IMR-90 (cell line): ENCODE results near the gene ACLY. TPM values are rescaled to one million over a fixed set of nuclear protein-coding genes. Genes with fewer than 3 reads are reported as not detected.

Experiments
- ATAC-seq: fragments of 200-7000 bp; cut with Tn5 transposase; 2 replicates; pipeline ENCODE4 v1.9.1; 2020; ENCODE audit warnings: low read depth, mild to moderate bottlenecking, moderate library complexity
- BruUV-seq: library from RNA; stranded (reverse); fragments of 400-500 nt; replicated peaks from 2 replicates; lab custom pipeline; 2021; lab: Mats Ljungman, UMichigan
- CTCF ChIA-PET: fragments of 300-600 bp; formaldehyde crosslinking; extraction: SDS; loops from one replicate; lab custom pipeline; 2021; ENCODE audit warnings: antibody characterized with exemption; lab: Yijun Ruan, JAX
- POLR2A ChIA-PET: fragments of 300-600 bp; sonication (Branson Sonifier 250); formaldehyde crosslinking; loops from one replicate; lab custom pipeline; 2022; ENCODE audit warnings: antibody characterized with exemption; ENCODE audit not compliant: unreplicated experiment; lab: Charles Lee
- DNase-seq: peaks from one replicate; pipeline ENCODE4 v3.0.0; 2013
- H2AFZ ChIP-seq: replicated peaks from 2 replicates; pipeline ENCODE3; 2013; ENCODE audit warnings: low read length, mild to moderate bottlenecking; ENCODE audit not compliant: poor library complexity
- H2AK5ac ChIP-seq: 2 replicates; pipeline ENCODE4 v1.6.1; 2013; ENCODE audit warnings: low read depth, low read length, inconsistent platforms
- H2AK9ac ChIP-seq: replicated peaks from 2 replicates; pipeline ENCODE3; 2013; ENCODE audit warnings: mild to moderate bottlenecking, low read depth, low read length, moderate library complexity; ENCODE audit not compliant: poor library complexity
- H2BK120ac ChIP-seq: 2 replicates; pipeline ENCODE4 v1.6.1; 2013; ENCODE audit warnings: low read depth, low read length, inconsistent platforms
- H2BK15ac ChIP-seq: 3 replicates; pipeline ENCODE4 v1.6.1; 2013; ENCODE audit warnings: low read depth, low read length, inconsistent platforms
- H2BK20ac ChIP-seq: 2 replicates; pipeline ENCODE4 v1.6.1; 2013; ENCODE audit warnings: low read depth, mild to moderate bottlenecking, inconsistent platforms, low read length, moderate library complexity
- H2BK5ac ChIP-seq: 2 replicates; pipeline ENCODE4 v1.6.1; 2013; ENCODE audit warnings: mild to moderate bottlenecking, low read depth, low read length, inconsistent platforms; ENCODE audit not compliant: poor library complexity, severe bottlenecking
- H3K14ac ChIP-seq: replicated peaks from 2 replicates; pipeline ENCODE4 v1.6.1; 2013; ENCODE audit warnings: low read depth, low read length, inconsistent platforms
- H3K18ac ChIP-seq: 2 replicates; pipeline ENCODE4 v1.6.1; 2013; ENCODE audit warnings: low read depth, low read length, control low read depth
- H3K23ac ChIP-seq: 2 replicates; pipeline ENCODE4 v1.6.1; 2013; ENCODE audit warnings: low read depth, low read length, inconsistent platforms
- H3K27ac ChIP-seq: 2 replicates; pipeline ENCODE4 v1.5.1; 2013; ENCODE audit warnings: mild to moderate bottlenecking, control low read depth, low read length; ENCODE audit not compliant: insufficient read depth
- H3K27me3 ChIP-seq: 2 replicates; pipeline ENCODE4 v1.6.1; 2013; ENCODE audit warnings: low read length; ENCODE audit not compliant: control insufficient read depth, insufficient read depth
- H3K36me3 ChIP-seq: 2 replicates; pipeline ENCODE4 v1.6.1; 2013; ENCODE audit warnings: low read length, mixed read lengths; ENCODE audit not compliant: control insufficient read depth, insufficient read depth
- H3K4ac ChIP-seq: 2 replicates; pipeline ENCODE4 v1.6.1; 2013; ENCODE audit warnings: low read depth, low read length, inconsistent platforms
- H3K4me1 ChIP-seq: 2 replicates; pipeline ENCODE4 v1.6.1; 2013; ENCODE audit warnings: low read length, mixed read lengths; ENCODE audit not compliant: control insufficient read depth, insufficient read depth
- H3K4me2 ChIP-seq: 2 replicates; pipeline ENCODE4 v1.6.1; 2013; ENCODE audit warnings: low read depth, mild to moderate bottlenecking, control low read depth, low read length, moderate library complexity
- H3K4me3 ChIP-seq: 2 replicates; pipeline ENCODE4 v1.5.1; 2013; ENCODE audit warnings: low read depth, mild to moderate bottlenecking, control low read depth, low read length, moderate library complexity; ENCODE audit not compliant: insufficient read depth
- H3K56ac ChIP-seq: 2 replicates; pipeline ENCODE4 v1.6.1; 2013; ENCODE audit warnings: low read length, inconsistent platforms; ENCODE audit not compliant: insufficient read depth; ENCODE audit errors: extremely low read depth
- H3K79me1 ChIP-seq, 2 experiments: 2 replicates each; pipeline ENCODE4 v1.6.1; 2013; ENCODE audit warnings: low read length in 2 of 2, inconsistent platforms in 1 of 2, low read depth in 1 of 2
- H3K9ac ChIP-seq: 2 replicates; pipeline ENCODE4 v1.6.1; 2013; ENCODE audit warnings: low read depth, low read length, control low read depth
- H3K9me1 ChIP-seq: 2 replicates; pipeline ENCODE4 v1.6.1; 2013; ENCODE audit warnings: low read length, inconsistent platforms; ENCODE audit not compliant: insufficient read depth
- H3K9me3 ChIP-seq: 2 replicates; pipeline ENCODE4 v1.6.1; 2013; ENCODE audit warnings: low read length; ENCODE audit not compliant: control insufficient read depth, insufficient read depth
- H4K20me1 ChIP-seq: 2 replicates; pipeline ENCODE4 v1.6.1; 2013; ENCODE audit warnings: low read length, inconsistent platforms; ENCODE audit not compliant: insufficient read depth
- H4K5ac ChIP-seq: 2 replicates; pipeline ENCODE4 v1.6.1; 2013; ENCODE audit warnings: mild to moderate bottlenecking, low read depth, low read length, control low read depth
- H4K8ac ChIP-seq, 2 experiments: 2 replicates each; pipeline ENCODE4 v1.6.1; 2013; ENCODE audit warnings: low read depth in 2 of 2, low read length in 2 of 2, control low read depth in 1 of 2, inconsistent platforms in 1 of 2
- H4K91ac ChIP-seq: 2 replicates; pipeline ENCODE4 v1.6.1; 2013; ENCODE audit warnings: low read depth, low read length, inconsistent platforms; ENCODE audit not compliant: insufficient read depth
- FOS ChIP-seq: fragments of 150-350 bp; IDR thresholded peaks from 2 replicates; pipeline ENCODE4 v1.6.1; 2016; ENCODE audit warnings: low read depth, low read length
- MAFK ChIP-seq: IDR thresholded peaks from 2 replicates; pipeline ENCODE4 v1.6.1; 2012; ENCODE audit warnings: low read depth, low read length, improper control_type of control experiment
- NFE2L2 ChIP-seq: fragments of 150-350 bp; IDR thresholded peaks from 2 replicates; pipeline ENCODE4 v1.6.1; 2016; ENCODE audit warnings: low read depth, mild to moderate bottlenecking, low read length
- RCOR1 ChIP-seq: IDR thresholded peaks from 2 replicates; pipeline ENCODE4 v1.6.1; 2012; ENCODE audit warnings: mild to moderate bottlenecking, low read length, improper control_type of control experiment; ENCODE audit not compliant: insufficient replicate concordance
- SMC3 ChIP-seq: fragments of 150-350 bp; IDR thresholded peaks from 2 replicates; pipeline ENCODE4 v1.6.1; 2016; ENCODE audit warnings: low read depth, mild to moderate bottlenecking, antibody characterized with exemption, low read length, moderate library complexity
- WGBS, 2 experiments: methylation state at CpG; one replicate each; pipeline versions ENCODE4 v1.1.5 to v1.1.7; 2013; ENCODE audit warnings: missing lambda C conversion rate in 2 of 2; ENCODE audit not compliant: insufficient read length in 1 of 2; ENCODE audit errors: extremely low coverage in 2 of 2; 5-methylcytosine and 5-hydroxymethylcytosine counted together
- dilution Hi-C: fragments of 300-500 bp; cut with HindIII; formaldehyde crosslinking; loops from one replicate; pipeline ENCODE4 v1.14.3; 2018; ENCODE audit warnings: low sequenced_read_pairs; ENCODE audit not compliant: unreplicated experiment
- in situ Hi-C: fragments of 300-500 bp; cut with MboI; formaldehyde crosslinking; loops from 3 replicates; pipeline ENCODE4 v1.14.3; 2019; ENCODE audit warnings: low sequenced_read_pairs, inconsistent platforms, mixed read lengths
- intact Hi-C: fragments of 100-400 bp; cut with micrococcal nuclease; formaldehyde crosslinking; loops from 2 replicates; pipeline ENCODE4 v1.10.0; 2022
- polyA plus RNA-seq, 3 experiments: library from polyadenylated mRNA; depleted of rRNA; stranded (reverse); fragments of >200 nt; gene quantifications; 2 replicates each; pipeline ENCODE4 v1.2.3, GENCODE V29; 2012; ENCODE audit warnings: low replicate concordance in 1 of 3
- total RNA-seq: library from RNA; depleted of rRNA; stranded (reverse); fragments of >200 nt; gene quantifications from 2 replicates; pipeline ENCODE4 v1.2.3, GENCODE V29; 2012

The ACLY gene
- total and polyA plus RNA-seq, 2 of the 4 experiments (the other 2 are of a cell fraction), result 167 to 230 TPM

DNA sequence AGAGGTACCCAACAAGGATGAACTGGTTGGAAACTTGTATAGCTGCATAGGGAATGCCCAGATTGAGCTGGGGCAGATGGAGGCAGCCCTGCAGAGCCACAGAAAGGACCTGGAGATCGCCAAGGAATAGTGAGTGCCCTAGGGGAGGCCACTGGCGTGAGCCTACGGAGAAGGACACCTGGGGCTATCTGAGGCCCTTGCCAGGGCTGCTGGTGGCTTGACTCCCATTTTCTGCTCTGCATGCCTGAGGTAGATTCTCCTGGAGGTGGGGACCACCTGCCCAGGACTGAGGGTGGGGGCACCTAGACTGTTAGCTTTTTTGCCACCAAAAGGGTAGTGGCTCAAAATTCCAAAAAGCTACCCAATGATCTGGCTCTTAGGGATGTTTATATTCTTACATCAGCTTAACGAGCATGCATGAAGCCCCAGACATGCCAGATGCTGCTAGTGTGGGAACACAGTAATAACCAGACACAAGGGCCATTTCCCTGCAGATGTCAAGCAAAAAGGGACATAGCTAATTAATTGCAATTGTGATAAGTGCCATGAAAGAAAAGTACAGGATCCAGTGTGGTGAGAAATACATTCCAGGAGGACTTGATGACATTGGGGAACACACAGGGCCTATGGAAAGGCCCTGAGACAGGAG, 20.4 kb upstream of the ACLY start:
- Histone ChIP-seq H4K5ac (no peak overlapping the region), H3K9me3 (no peaks in the 10 kb centered on the region), H2AK9ac (no peak overlapping the region), H4K8ac (no peak overlapping the region), H3K4me2 (no peak overlapping the region), H3K4me3 (no peak overlapping the region), H3K18ac (no peak overlapping the region), H3K36me3 (peaks cover 3% of the 10 kb centered on the region), H3K27ac (no peak overlapping the region), H4K20me1 (no peaks in the 10 kb centered on the region), H2AK5ac (no peak overlapping the region), H2AFZ (no peak overlapping the region), H2BK5ac (no peak overlapping the region), H3K14ac (no peak overlapping the region), H4K91ac (no peak overlapping the region), H3K9ac (no peak overlapping the region), H3K4ac (no peak overlapping the region), H3K27me3 (no peaks in the 10 kb centered on the region), H3K79me1 (no peaks in the 10 kb centered on the region), H3K4me1 (no peaks in the 10 kb centered on the region), H2BK120ac (no peak overlapping the region), H2BK15ac (no peak overlapping the region), H2BK20ac (no peak overlapping the region), H3K9me1 (no peaks in the 10 kb centered on the region; the same call in 1 of the 2 replicates), H3K56ac (no peak overlapping the region), H3K23ac (no peak overlapping the region)
- DNase-seq, result no peak
- dilution Hi-C loops (no loop called here), intact Hi-C loops (no loop called here), in situ Hi-C loops (no loop called here)
- ChIA-PET CTCF (no interaction called here), POLR2A (no interaction called here)
- TF ChIP-seq FOS (no peak), RCOR1 (no peak), SMC3 (no peak), MAFK (no peak), NFE2L2 (no peak)
- no peak for ATAC-seq
- 68% methylated on average over 3 of the region's 4 CpGs; no CpG with 5 or more reads in 1 of the 2 experiments for WGBS, 2 experiments
- BruUV-seq, result no TSS peak
